ENCODE results near the gene SCN1B. TPM values are rescaled to one million over a fixed set of nuclear protein-coding genes. Genes with fewer than 3 reads are reported as not detected.
A peak's percentile ranks its signal among the peaks of the same experiment; 100 is the strongest.

SCN1B gene
- total and polyA plus RNA-seq, 7 donors, result 55.6 to 345 (median 248) TPM

- Histone ChIP-seq H3K36me3 (ENCODE audit: insufficient read depth in 1 of 2, low read depth in 1 of 2) (no peaks in the 10 kb centered on the region), H3K27me3 (ENCODE audit: insufficient read depth in 3 of 3, low read length in 2 of 3) (no peaks in the 10 kb centered on the region), H3K9me3 (no peaks in the 10 kb centered on the region), H3K4me1 (no peaks in the 10 kb centered on the region), H3K4me3 (no peak overlapping the region), H3K27ac (no peak overlapping the region)
- no peak for TF ChIP-seq CTCF (IDR thresholded peaks at IDR 0.05)
- ATAC-seq (no peak), DNase-seq (no peak)
- intact Hi-C loops (cut with DNase I), result no loop called here
- WGBS, 3 donors, result 52 to 71% (median 61%) methylated on average over 8 of the region's 8 CpGs
Observed at GRCh38 chr19:35076657-35077056, 46.4 kb downstream of the SCN1B start.

GRCh38 chr19:35077411-35078223 lies 47.3 kb downstream of the SCN1B start:
- intact Hi-C loops (cut with DNase I), result no loop called here

GRCh38 chr19:35079826-35080225 lies 49.6 kb downstream of the SCN1B start:
- no peak for ATAC-seq
- Histone ChIP-seq H3K4me1 (no peaks in the 10 kb centered on the region), H3K27me3 (ENCODE audit: insufficient read depth in 3 of 3, low read length in 2 of 3) (peaks cover 0 to 2% (median 0%) of the 10 kb centered on the region in 3 donors), H3K4me3 (no peak overlapping the region), H3K27ac (no peak overlapping the region), H3K9me3 (no peaks in the 10 kb centered on the region), H3K36me3 (ENCODE audit: insufficient read depth in 1 of 2, low read depth in 1 of 2) (no peaks in the 10 kb centered on the region)
- DNase-seq, result no peak
- intact Hi-C loops (cut with DNase I), result no loop called here
- WGBS, 3 donors, result 83 to 92% (median 91%) methylated on average over 14 of the region's 14 CpGs
- no peak for TF ChIP-seq CTCF (IDR thresholded peaks at IDR 0.05)

More at GRCh38 chr19:35077411-35078223, 47.3 kb downstream of the SCN1B start:
- 87 to 91% (median 91%) methylated on average over 17 of the region's 17 CpGs for WGBS, 3 donors
- no peak for TF ChIP-seq CTCF (IDR thresholded peaks at IDR 0.05)
- Histone ChIP-seq H3K4me3 (no peak overlapping the region), H3K36me3 (ENCODE audit: insufficient read depth in 1 of 2, low read depth in 1 of 2) (no peaks in the 10 kb centered on the region), H3K27me3 (ENCODE audit: insufficient read depth in 3 of 3, low read length in 2 of 3) (no peaks in the 10 kb centered on the region), H3K9me3 (no peaks in the 10 kb centered on the region), H3K4me1 (no peaks in the 10 kb centered on the region), H3K27ac (no peak overlapping the region)
- no peak for DNase-seq
- no peak for ATAC-seq

GRCh38 chr19:35080613-35081170 lies 50.4 kb downstream of the SCN1B start:
- no peak overlapping the region for H3K27ac ChIP-seq
- no peaks in the 10 kb centered on the region for H3K9me3 ChIP-seq
- intact Hi-C loops (cut with DNase I), result no loop called here
- DNase-seq (no peak), ATAC-seq (peak in 2 of 4 donors; percentile 61 to 73)
- H3K4me1 ChIP-seq, result no peaks in the 10 kb centered on the region
- H3K27me3 ChIP-seq (ENCODE audit: insufficient read depth in 3 of 3, low read length in 2 of 3), result peaks cover 0 to 2% (median 0%) of the 10 kb centered on the region in 3 donors
- 69 to 81% (median 72%) methylated on average over 16 of the region's 16 CpGs for WGBS, 3 donors
- H3K4me3 ChIP-seq, result no peak overlapping the region
- TF ChIP-seq CTCF (IDR thresholded peaks at IDR 0.05), result no peak
- no peaks in the 10 kb centered on the region for H3K36me3 ChIP-seq (ENCODE audit: insufficient read depth in 1 of 2, low read depth in 1 of 2)

Measured in psoas muscle (tissue), 8 donors.